T-helper 2 cell treated with Interferon-gamma antibody and Interleukin-4, amounts not matched to agents 5 μg/mL and 100 μg/mL, for 36 hours (primary cell): ENCODE results near the gene DXO.
"Not testable (repeated sequence)": the region's sequence is repeated elsewhere in the genome, so short reads cannot be mapped to it uniquely, and the experiment has no call there.

Source experiments
- DNase-seq: peaks from one replicate; pipeline ENCODE4 v3.0.0; 2021; ENCODE audit warnings: low spot score
- H3K27ac Mint-ChIP-seq: one replicate; pipeline ENCODE4 v1.8.0; 2021; ENCODE audit warnings: mild to moderate bottlenecking, mixed read lengths
- H3K27me3 Mint-ChIP-seq: one replicate; pipeline ENCODE4 v1.8.0; 2021; ENCODE audit warnings: low read depth, mixed read lengths
- H3K36me3 Mint-ChIP-seq: one replicate; pipeline ENCODE4 v1.8.0; 2021; ENCODE audit warnings: low read depth, mixed read lengths
- H3K4me1 Mint-ChIP-seq: one replicate; pipeline ENCODE4 v1.8.0; 2021; ENCODE audit warnings: low read depth, mixed read lengths
- H3K4me3 Mint-ChIP-seq: one replicate; pipeline ENCODE4 v1.8.0; 2022; ENCODE audit warnings: mild to moderate bottlenecking, moderate library complexity, mixed read lengths
- H3K9me3 Mint-ChIP-seq: one replicate; pipeline ENCODE4 v1.8.0; 2021; ENCODE audit warnings: mixed read lengths

Gene DXO

GRCh38 chr6:31940256-31940664 lies 31.7 kb downstream of the DXO start:
- Mint-ChIP-seq H3K4me1 (no peaks in the 10 kb centered on the region), H3K4me3 (no peak overlapping the region), H3K27ac (no peak overlapping the region), H3K36me3 (no peaks in the 10 kb centered on the region), H3K9me3 (no peaks in the 10 kb centered on the region), H3K27me3 (no peaks in the 10 kb centered on the region)
- no peak for DNase-seq

- Mint-ChIP-seq H3K9me3 (no peaks in the 10 kb centered on the region), H3K4me3 (no peak overlapping the region), H3K4me1 (no peaks in the 10 kb centered on the region), H3K27me3 (peaks cover 2% of the 10 kb centered on the region), H3K36me3 (no peaks in the 10 kb centered on the region), H3K27ac (no peak overlapping the region)
- no peak for DNase-seq
Measured at GRCh38 chr6:31935823-31936222, 36.1 kb downstream of the DXO start.

- Mint-ChIP-seq H3K27ac (no peak overlapping the region), H3K27me3 (peaks cover 2% of the 10 kb centered on the region), H3K9me3 (no peaks in the 10 kb centered on the region), H3K4me1 (no peaks in the 10 kb centered on the region), H3K36me3 (no peaks in the 10 kb centered on the region), H3K4me3 (no peak overlapping the region)
- DNase-seq = no peak
Measured at GRCh38 chr6:31935021-31935420, 36.9 kb downstream of the DXO start.

- DNase-seq = no peak
- Mint-ChIP-seq H3K27me3 (peaks cover 2% of the 10 kb centered on the region), H3K4me1 (peaks cover 2% of the 10 kb centered on the region), H3K4me3 (no peak overlapping the region), H3K9me3 (no peaks in the 10 kb centered on the region), H3K27ac (no peak overlapping the region), H3K36me3 (no peaks in the 10 kb centered on the region)
Measured at GRCh38 chr6:31933537-31933936, 38.4 kb downstream of the DXO start.

- not testable (repeated sequence) for H3K27me3 Mint-ChIP-seq, H3K4me1 Mint-ChIP-seq, H3K4me3 Mint-ChIP-seq, H3K9me3 Mint-ChIP-seq, H3K36me3 Mint-ChIP-seq, DNase-seq, H3K27ac Mint-ChIP-seq
Measured at GRCh38 chr6:31932137-31932536, 39.8 kb downstream of the DXO start.

GRCh38 chr6:31930962-31931361 lies 41.0 kb downstream of the DXO start:
- no peaks in the 10 kb centered on the region for H3K9me3 Mint-ChIP-seq
- DNase-seq = no peak
- H3K27ac Mint-ChIP-seq = no peak overlapping the region
- no peaks in the 10 kb centered on the region for H3K36me3 Mint-ChIP-seq
- no peak overlapping the region for H3K4me3 Mint-ChIP-seq
- peaks cover 2% of the 10 kb centered on the region for H3K4me1 Mint-ChIP-seq
- H3K27me3 Mint-ChIP-seq = peaks cover 2% of the 10 kb centered on the region

- DNase-seq = no peak
- no peaks in the 10 kb centered on the region for H3K9me3 Mint-ChIP-seq
- no peaks in the 10 kb centered on the region for H3K36me3 Mint-ChIP-seq
- H3K4me1 Mint-ChIP-seq = peaks cover 2% of the 10 kb centered on the region
- H3K27me3 Mint-ChIP-seq = no peaks in the 10 kb centered on the region
- H3K27ac Mint-ChIP-seq = no peak overlapping the region
- H3K4me3 Mint-ChIP-seq = no peak overlapping the region
Measured at GRCh38 chr6:31928672-31928939, 43.3 kb downstream of the DXO start.

GRCh38 chr6:31927863-31928671 lies 43.9 kb downstream of the DXO start:
- Mint-ChIP-seq H3K27ac (no peak overlapping the region), H3K4me1 (peaks cover 2% of the 10 kb centered on the region), H3K27me3 (no peaks in the 10 kb centered on the region), H3K9me3 (no peaks in the 10 kb centered on the region), H3K4me3 (no peak overlapping the region), H3K36me3 (no peaks in the 10 kb centered on the region)
- no peak for DNase-seq

GRCh38 chr6:31927242-31927862 lies 44.6 kb downstream of the DXO start, which contains the start of gene C2:
TSS of gene C2 (plus strand) at chr6:31927717. CDS start at chr6:31927753, 36 bp downstream.
- no peak within 1 kb of the TSS for H3K27ac Mint-ChIP-seq
- no peak for DNase-seq

GRCh38 chr6:31922942-31923341 lies 49.0 kb downstream of the DXO start:
- no peaks in the 10 kb centered on the region for H3K36me3 Mint-ChIP-seq
- DNase-seq = no peak
- no peak overlapping the region for H3K4me3 Mint-ChIP-seq
- H3K4me1 Mint-ChIP-seq = no peaks in the 10 kb centered on the region
- H3K27ac Mint-ChIP-seq = no peak overlapping the region
- H3K27me3 Mint-ChIP-seq = no peaks in the 10 kb centered on the region
- no peaks in the 10 kb centered on the region for H3K9me3 Mint-ChIP-seq

More at GRCh38 chr6:31927242-31927862, 44.6 kb downstream of the DXO start, which contains the start of gene C2:
- no peaks in the 10 kb centered on the region for H3K36me3 Mint-ChIP-seq
- peaks cover 2% of the 10 kb centered on the region for H3K4me1 Mint-ChIP-seq
- no peaks in the 10 kb centered on the region for H3K9me3 Mint-ChIP-seq
- H3K27me3 Mint-ChIP-seq = no peaks in the 10 kb centered on the region
- no peak within 1 kb of the TSS for H3K4me3 Mint-ChIP-seq

- H3K4me3 Mint-ChIP-seq = no peak overlapping the region
- H3K9me3 Mint-ChIP-seq = no peaks in the 10 kb centered on the region
- no peak for DNase-seq
- no peaks in the 10 kb centered on the region for H3K36me3 Mint-ChIP-seq
- H3K27ac Mint-ChIP-seq = no peak overlapping the region
- H3K4me1 Mint-ChIP-seq = no peaks in the 10 kb centered on the region
- H3K27me3 Mint-ChIP-seq = no peaks in the 10 kb centered on the region
Measured at GRCh38 chr6:31920811-31921210, 51.1 kb downstream of the DXO start.
